K562 (cell line): ENCODE results near the gene CLCA2. TPM values are rescaled to one million over a fixed set of nuclear protein-coding genes. Genes with fewer than 3 reads are reported as not detected.

ENCODE experiments used
- CCAR2 ChIP-seq: fragments of 200-400 bp; formaldehyde crosslinking; IDR thresholded peaks from 2 replicates; pipeline ENCODE4 v1.6.1; 2017; ENCODE audit warnings: mild to moderate bottlenecking, low read depth, low read length
- EGR1 ChIP-seq: fragments of 450-650 bp; conservative IDR thresholded peaks from 2 replicates; pipeline ENCODE4 v1.6.1; 2017; ENCODE audit warnings: mild to moderate bottlenecking
- IFI16 ChIP-seq: fragments of 250-450 bp; sonication (Bioruptor Pico); IDR thresholded peaks from 2 replicates; pipeline ENCODE4 v2.1.2; 2022; ENCODE audit warnings: mild to moderate bottlenecking, inconsistent platforms
- POLR3G ChIP-seq: IDR thresholded peaks from 2 replicates; pipeline ENCODE4 v1.6.1; 2011; ENCODE audit not compliant: insufficient read length, insufficient replicate concordance; ENCODE audit errors: extremely low read depth
- RNF219 ChIP-seq: fragments of 250-450 bp; sonication (Bioruptor Pico); IDR thresholded peaks from 2 replicates; pipeline ENCODE4 v1.5.0; 2022; ENCODE audit warnings: mild to moderate bottlenecking
- SAFB ChIP-seq: fragments of 200-400 bp; formaldehyde crosslinking; IDR thresholded peaks from 2 replicates; pipeline ENCODE4 v1.6.1; 2017; ENCODE audit warnings: low read depth, low read length, borderline replicate concordance
- TFE3 ChIP-seq: fragments of 450-650 bp; formaldehyde crosslinking; IDR thresholded peaks from 2 replicates; pipeline ENCODE4 v1.4.0; 2020; ENCODE audit warnings: mild to moderate bottlenecking, mixed read lengths
- ZNF274 ChIP-seq: IDR thresholded peaks from 2 replicates; pipeline ENCODE4 v1.6.1; 2011; ENCODE audit warnings: low read depth, mild to moderate bottlenecking, low read length, moderate library complexity, borderline replicate concordance
- polyA plus RNA-seq, 8 experiments: library from polyadenylated mRNA; depleted of rRNA in 4 of 8; stranded (reverse) in 5 of 8; unstranded in 3 of 8; fragments of >200 nt; fragmentation: Nextera tagmentation in 2 of 8; fragmentation: Illumina TruSeq in 1 of 8; extraction: Ambion mirVana in 2 of 8; extraction: Trizol in 1 of 8; gene quantifications; 2 replicates each; pipeline versions ENCODE4 v1.2.1 to v1.2.3, GENCODE V29; 2011 to 2014; ENCODE audit warnings: inconsistent platforms in 1 of 8, missing spikeins in 1 of 8
- total RNA-seq, 7 experiments: library from RNA; depleted of rRNA in 6 of 7; stranded (reverse); fragments of >200 nt in 6 of 7; fragmentation: Illumina TruSeq in 2 of 7; extraction: Trizol in 2 of 7; gene quantifications; 2 replicates each; pipeline versions ENCODE4 v1.2.1 to v1.2.3, GENCODE V29; 2011 to 2021; ENCODE audit warnings: low replicate concordance in 1 of 7
- TF ChIP-seq, protein P1 (sequence below): fragments of 450-650 bp; IDR thresholded peaks from 2 replicates; pipeline ENCODE4 v1.6.1; 2016; ENCODE audit warnings: mild to moderate bottlenecking, moderate library complexity
- TF ChIP-seq, protein P2 (sequence below): fragments of 450-650 bp; IDR thresholded peaks from 2 replicates; pipeline ENCODE4 v1.7.1; 2018; ENCODE audit warnings: mild to moderate bottlenecking, low read depth; ENCODE audit not compliant: partially characterized antibody

CLCA2 gene
- total and polyA plus RNA-seq, 9 of the 15 experiments (the other 6 are each of a cell fraction or from before 2014, with no cell fraction given): 0.03 TPM; not detected in 8

DNA sequence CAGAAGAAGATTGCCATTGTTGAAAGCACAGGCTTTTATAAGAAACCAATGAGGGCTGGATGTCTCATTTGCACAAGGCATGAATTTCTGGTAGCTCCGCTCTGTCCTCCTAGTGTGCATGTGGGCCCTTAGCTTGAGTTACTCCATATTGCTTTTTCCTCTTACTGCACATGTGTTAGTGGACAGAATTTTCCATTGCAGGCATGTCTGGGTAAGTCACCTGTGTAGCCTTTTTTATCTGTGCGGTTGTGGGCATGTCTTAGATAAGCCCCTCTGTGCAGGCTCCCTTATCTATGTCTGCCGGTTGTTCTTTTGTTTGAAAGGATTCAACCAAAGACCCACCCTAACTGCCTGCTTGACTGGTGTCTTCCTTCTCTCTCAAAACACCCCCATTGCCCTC lies 37.5 kb downstream of the CLCA2 start (continued):
- TF ChIP-seq, protein P1, sequence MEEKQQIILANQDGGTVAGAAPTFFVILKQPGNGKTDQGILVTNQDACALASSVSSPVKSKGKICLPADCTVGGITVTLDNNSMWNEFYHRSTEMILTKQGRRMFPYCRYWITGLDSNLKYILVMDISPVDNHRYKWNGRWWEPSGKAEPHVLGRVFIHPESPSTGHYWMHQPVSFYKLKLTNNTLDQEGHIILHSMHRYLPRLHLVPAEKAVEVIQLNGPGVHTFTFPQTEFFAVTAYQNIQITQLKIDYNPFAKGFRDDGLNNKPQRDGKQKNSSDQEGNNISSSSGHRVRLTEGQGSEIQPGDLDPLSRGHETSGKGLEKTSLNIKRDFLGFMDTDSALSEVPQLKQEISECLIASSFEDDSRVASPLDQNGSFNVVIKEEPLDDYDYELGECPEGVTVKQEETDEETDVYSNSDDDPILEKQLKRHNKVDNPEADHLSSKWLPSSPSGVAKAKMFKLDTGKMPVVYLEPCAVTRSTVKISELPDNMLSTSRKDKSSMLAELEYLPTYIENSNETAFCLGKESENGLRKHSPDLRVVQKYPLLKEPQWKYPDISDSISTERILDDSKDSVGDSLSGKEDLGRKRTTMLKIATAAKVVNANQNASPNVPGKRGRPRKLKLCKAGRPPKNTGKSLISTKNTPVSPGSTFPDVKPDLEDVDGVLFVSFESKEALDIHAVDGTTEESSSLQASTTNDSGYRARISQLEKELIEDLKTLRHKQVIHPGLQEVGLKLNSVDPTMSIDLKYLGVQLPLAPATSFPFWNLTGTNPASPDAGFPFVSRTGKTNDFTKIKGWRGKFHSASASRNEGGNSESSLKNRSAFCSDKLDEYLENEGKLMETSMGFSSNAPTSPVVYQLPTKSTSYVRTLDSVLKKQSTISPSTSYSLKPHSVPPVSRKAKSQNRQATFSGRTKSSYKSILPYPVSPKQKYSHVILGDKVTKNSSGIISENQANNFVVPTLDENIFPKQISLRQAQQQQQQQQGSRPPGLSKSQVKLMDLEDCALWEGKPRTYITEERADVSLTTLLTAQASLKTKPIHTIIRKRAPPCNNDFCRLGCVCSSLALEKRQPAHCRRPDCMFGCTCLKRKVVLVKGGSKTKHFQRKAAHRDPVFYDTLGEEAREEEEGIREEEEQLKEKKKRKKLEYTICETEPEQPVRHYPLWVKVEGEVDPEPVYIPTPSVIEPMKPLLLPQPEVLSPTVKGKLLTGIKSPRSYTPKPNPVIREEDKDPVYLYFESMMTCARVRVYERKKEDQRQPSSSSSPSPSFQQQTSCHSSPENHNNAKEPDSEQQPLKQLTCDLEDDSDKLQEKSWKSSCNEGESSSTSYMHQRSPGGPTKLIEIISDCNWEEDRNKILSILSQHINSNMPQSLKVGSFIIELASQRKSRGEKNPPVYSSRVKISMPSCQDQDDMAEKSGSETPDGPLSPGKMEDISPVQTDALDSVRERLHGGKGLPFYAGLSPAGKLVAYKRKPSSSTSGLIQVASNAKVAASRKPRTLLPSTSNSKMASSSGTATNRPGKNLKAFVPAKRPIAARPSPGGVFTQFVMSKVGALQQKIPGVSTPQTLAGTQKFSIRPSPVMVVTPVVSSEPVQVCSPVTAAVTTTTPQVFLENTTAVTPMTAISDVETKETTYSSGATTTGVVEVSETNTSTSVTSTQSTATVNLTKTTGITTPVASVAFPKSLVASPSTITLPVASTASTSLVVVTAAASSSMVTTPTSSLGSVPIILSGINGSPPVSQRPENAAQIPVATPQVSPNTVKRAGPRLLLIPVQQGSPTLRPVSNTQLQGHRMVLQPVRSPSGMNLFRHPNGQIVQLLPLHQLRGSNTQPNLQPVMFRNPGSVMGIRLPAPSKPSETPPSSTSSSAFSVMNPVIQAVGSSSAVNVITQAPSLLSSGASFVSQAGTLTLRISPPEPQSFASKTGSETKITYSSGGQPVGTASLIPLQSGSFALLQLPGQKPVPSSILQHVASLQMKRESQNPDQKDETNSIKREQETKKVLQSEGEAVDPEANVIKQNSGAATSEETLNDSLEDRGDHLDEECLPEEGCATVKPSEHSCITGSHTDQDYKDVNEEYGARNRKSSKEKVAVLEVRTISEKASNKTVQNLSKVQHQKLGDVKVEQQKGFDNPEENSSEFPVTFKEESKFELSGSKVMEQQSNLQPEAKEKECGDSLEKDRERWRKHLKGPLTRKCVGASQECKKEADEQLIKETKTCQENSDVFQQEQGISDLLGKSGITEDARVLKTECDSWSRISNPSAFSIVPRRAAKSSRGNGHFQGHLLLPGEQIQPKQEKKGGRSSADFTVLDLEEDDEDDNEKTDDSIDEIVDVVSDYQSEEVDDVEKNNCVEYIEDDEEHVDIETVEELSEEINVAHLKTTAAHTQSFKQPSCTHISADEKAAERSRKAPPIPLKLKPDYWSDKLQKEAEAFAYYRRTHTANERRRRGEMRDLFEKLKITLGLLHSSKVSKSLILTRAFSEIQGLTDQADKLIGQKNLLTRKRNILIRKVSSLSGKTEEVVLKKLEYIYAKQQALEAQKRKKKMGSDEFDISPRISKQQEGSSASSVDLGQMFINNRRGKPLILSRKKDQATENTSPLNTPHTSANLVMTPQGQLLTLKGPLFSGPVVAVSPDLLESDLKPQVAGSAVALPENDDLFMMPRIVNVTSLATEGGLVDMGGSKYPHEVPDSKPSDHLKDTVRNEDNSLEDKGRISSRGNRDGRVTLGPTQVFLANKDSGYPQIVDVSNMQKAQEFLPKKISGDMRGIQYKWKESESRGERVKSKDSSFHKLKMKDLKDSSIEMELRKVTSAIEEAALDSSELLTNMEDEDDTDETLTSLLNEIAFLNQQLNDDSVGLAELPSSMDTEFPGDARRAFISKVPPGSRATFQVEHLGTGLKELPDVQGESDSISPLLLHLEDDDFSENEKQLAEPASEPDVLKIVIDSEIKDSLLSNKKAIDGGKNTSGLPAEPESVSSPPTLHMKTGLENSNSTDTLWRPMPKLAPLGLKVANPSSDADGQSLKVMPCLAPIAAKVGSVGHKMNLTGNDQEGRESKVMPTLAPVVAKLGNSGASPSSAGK: peak; percentile 81
- peak; percentile 99 for TF ChIP-seq IFI16 (CRISPR knock-in tag)
- TF ChIP-seq POLR3G: no peak
- TF ChIP-seq TFE3 (CRISPR knock-in tag): peak; percentile 82
- TF ChIP-seq CCAR2: no peak
- TF ChIP-seq, protein P2, sequence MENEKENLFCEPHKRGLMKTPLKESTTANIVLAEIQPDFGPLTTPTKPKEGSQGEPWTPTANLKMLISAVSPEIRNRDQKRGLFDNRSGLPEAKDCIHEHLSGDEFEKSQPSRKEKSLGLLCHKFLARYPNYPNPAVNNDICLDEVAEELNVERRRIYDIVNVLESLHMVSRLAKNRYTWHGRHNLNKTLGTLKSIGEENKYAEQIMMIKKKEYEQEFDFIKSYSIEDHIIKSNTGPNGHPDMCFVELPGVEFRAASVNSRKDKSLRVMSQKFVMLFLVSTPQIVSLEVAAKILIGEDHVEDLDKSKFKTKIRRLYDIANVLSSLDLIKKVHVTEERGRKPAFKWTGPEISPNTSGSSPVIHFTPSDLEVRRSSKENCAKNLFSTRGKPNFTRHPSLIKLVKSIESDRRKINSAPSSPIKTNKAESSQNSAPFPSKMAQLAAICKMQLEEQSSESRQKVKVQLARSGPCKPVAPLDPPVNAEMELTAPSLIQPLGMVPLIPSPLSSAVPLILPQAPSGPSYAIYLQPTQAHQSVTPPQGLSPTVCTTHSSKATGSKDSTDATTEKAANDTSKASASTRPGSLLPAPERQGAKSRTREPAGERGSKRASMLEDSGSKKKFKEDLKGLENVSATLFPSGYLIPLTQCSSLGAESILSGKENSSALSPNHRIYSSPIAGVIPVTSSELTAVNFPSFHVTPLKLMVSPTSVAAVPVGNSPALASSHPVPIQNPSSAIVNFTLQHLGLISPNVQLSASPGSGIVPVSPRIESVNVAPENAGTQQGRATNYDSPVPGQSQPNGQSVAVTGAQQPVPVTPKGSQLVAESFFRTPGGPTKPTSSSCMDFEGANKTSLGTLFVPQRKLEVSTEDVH: no peak
- TF ChIP-seq ZNF274: peak; percentile 71
- TF ChIP-seq RNF219 (CRISPR knock-in tag): peak; percentile 89; the same call in 1 of the 2 replicates
- TF ChIP-seq EGR1: no peak
- no peak for TF ChIP-seq SAFB
